DND-41 (cell line): ENCODE data around the gene LILRB4.

Experiments
- ATAC-seq: fragments of 200-7000 bp; cut with Tn5 transposase; 3 replicates; pipeline ENCODE4 v1.9.1; 2021; ENCODE audit warnings: low read depth; ENCODE audit not compliant: insufficient read depth
- DNase-seq: peaks from one replicate; pipeline ENCODE4 v3.0.0-alpha.2; 2020
- H2AFZ ChIP-seq: 2 replicates; pipeline ENCODE4 v1.6.0; 2012; ENCODE audit warnings: low read depth, low read length
- H3K27ac ChIP-seq: 2 replicates; pipeline ENCODE4 v1.5.1; 2012; ENCODE audit warnings: low read length, inconsistent platforms
- H3K27me3 ChIP-seq: fragments of 200-600 bp; sonication (generic); 2 replicates; pipeline ENCODE4 v1.6.0; 2012; ENCODE audit warnings: low read length, mild to moderate bottlenecking, inconsistent platforms; ENCODE audit not compliant: insufficient read depth, poor library complexity
- H3K36me3 ChIP-seq: 2 replicates; pipeline ENCODE4 v1.5.1; 2012; ENCODE audit warnings: low read length, inconsistent platforms; ENCODE audit not compliant: insufficient read depth
- H3K4me1 ChIP-seq: 2 replicates; pipeline ENCODE4 v1.5.1; 2012; ENCODE audit warnings: mild to moderate bottlenecking, low read length; ENCODE audit not compliant: insufficient read depth
- H3K4me2 ChIP-seq: 2 replicates; pipeline ENCODE4 v1.6.0; 2012; ENCODE audit warnings: mild to moderate bottlenecking, moderate library complexity, low read length, inconsistent platforms; ENCODE audit not compliant: insufficient read depth
- H3K4me3 ChIP-seq, 2 experiments: fragments of 200-600 bp in 1 of 2; shearing (Covaris generic) in 1 of 2; 2 replicates each; pipeline ENCODE4 v1.5.1; 2012 to 2016; ENCODE audit warnings: inconsistent platforms in 2 of 2, low read length in 2 of 2, mild to moderate bottlenecking in 2 of 2, low read depth in 1 of 2, moderate library complexity in 1 of 2
- H3K79me2 ChIP-seq: 2 replicates; pipeline ENCODE4 v1.6.0; 2012; ENCODE audit warnings: low read length, inconsistent platforms; ENCODE audit not compliant: insufficient read depth
- H3K9ac ChIP-seq: 2 replicates; pipeline ENCODE4 v1.6.0; 2012; ENCODE audit warnings: low read depth, mild to moderate bottlenecking, inconsistent platforms, low read length, moderate library complexity
- H3K9me3 ChIP-seq: 2 replicates; pipeline ENCODE4 v1.5.1; 2012; ENCODE audit warnings: low read length, moderate library complexity, mild to moderate bottlenecking, inconsistent platforms; ENCODE audit not compliant: insufficient read depth, severe bottlenecking
- H4K20me1 ChIP-seq: 2 replicates; pipeline ENCODE4 v1.6.0; 2012; ENCODE audit warnings: low read length; ENCODE audit not compliant: insufficient read depth
- CTCF ChIP-seq: IDR thresholded peaks from 2 replicates; pipeline ENCODE4 v1.5.1; 2012; ENCODE audit warnings: borderline replicate concordance, low read length, moderate library complexity, mild to moderate bottlenecking; ENCODE audit not compliant: poor library complexity, severe bottlenecking; ENCODE audit errors: extremely low read depth
- EZH2 ChIP-seq: IDR thresholded peaks from 3 replicates; pipeline ENCODE4 v1.6.1; 2012; ENCODE audit warnings: borderline replicate concordance, low read depth, mild to moderate bottlenecking, moderate library complexity, low read length, inconsistent platforms; ENCODE audit not compliant: severe bottlenecking

LILRB4 gene

GRCh38 chr19:54661846-54662481, 821 bp upstream of the LILRB4 start:
- Histone ChIP-seq H3K36me3 (no peaks in the 10 kb centered on the region), H3K79me2 (no peaks in the 10 kb centered on the region), H3K9ac (no peak overlapping the region), H3K27ac (no peak overlapping the region), H2AFZ (no peak overlapping the region), H3K4me1 (no peaks in the 10 kb centered on the region), H3K4me2 (no peak overlapping the region), H3K4me3 (no peak overlapping the region), H3K9me3 (no peaks in the 10 kb centered on the region), H3K27me3 (no peaks in the 10 kb centered on the region), H4K20me1 (no peaks in the 10 kb centered on the region; the same call in 1 of the 2 replicates)
- ATAC-seq: no peak
- no peak for DNase-seq
- no peak for TF ChIP-seq EZH2
- TF ChIP-seq CTCF: no peak

- H3K4me2 ChIP-seq: no peak overlapping the region
- no peak overlapping the region for H3K9ac ChIP-seq
- peaks cover 2% of the 10 kb centered on the region for H3K9me3 ChIP-seq
- no peak overlapping the region for H3K4me3 ChIP-seq
- no peaks in the 10 kb centered on the region for H3K4me1 ChIP-seq
- no peaks in the 10 kb centered on the region for H3K27me3 ChIP-seq
- H3K79me2 ChIP-seq: no peaks in the 10 kb centered on the region
- H2AFZ ChIP-seq: no peak overlapping the region
- DNase-seq (no peak), ATAC-seq (no peak)
- no peak overlapping the region for H3K27ac ChIP-seq
- no peaks in the 10 kb centered on the region; the same call in 1 of the 2 replicates for H4K20me1 ChIP-seq
- TF ChIP-seq EZH2: no peak
- no peak for TF ChIP-seq CTCF
- H3K36me3 ChIP-seq: no peaks in the 10 kb centered on the region
Observed at GRCh38 chr19:54665530-54665929, 2.7 kb downstream of the LILRB4 start.

- no peak for TF ChIP-seq EZH2
- TF ChIP-seq CTCF: no peak
- no peaks in the 10 kb centered on the region for H3K36me3 ChIP-seq
- H2AFZ ChIP-seq: no peak overlapping the region
- DNase-seq (no peak), ATAC-seq (no peak)
- H3K4me3 ChIP-seq: no peak overlapping the region
- no peak overlapping the region for H3K4me2 ChIP-seq
- H3K9ac ChIP-seq: no peak overlapping the region
- H3K79me2 ChIP-seq: no peaks in the 10 kb centered on the region
- no peaks in the 10 kb centered on the region for H3K4me1 ChIP-seq
- H3K27me3 ChIP-seq: no peaks in the 10 kb centered on the region
- H3K9me3 ChIP-seq: peaks cover 2% of the 10 kb centered on the region
- no peak overlapping the region for H3K27ac ChIP-seq
- H4K20me1 ChIP-seq: no peaks in the 10 kb centered on the region; the same call in 1 of the 2 replicates
Observed at GRCh38 chr19:54667217-54667616, 4.4 kb downstream of the LILRB4 start.
